Right atrium auricular region (tissue), 2 donors: ENCODE measurements around the gene JAKMIP2. TPM values are rescaled to one million over a fixed set of nuclear protein-coding genes. Genes with fewer than 3 reads are reported as not detected.

Experiments
- DNase-seq: peaks from one replicate; pipeline ENCODE4 v3.0.0-alpha.2; 2019; ENCODE audit warnings: low spot score
- H3K27ac ChIP-seq, 2 donors: fragments of 200-600 bp; sonication (generic); 1 replicate in 1 of 2; 2 replicates in 1 of 2; pipeline ENCODE4 v1.5.1; 2016 to 2019
- H3K27me3 ChIP-seq, 2 donors: fragments of 200-600 bp; sonication (generic); one replicate each; pipeline versions ENCODE4 v1.5.1 to v1.6.0; 2017 to 2019
- H3K36me3 ChIP-seq: fragments of 200-600 bp; sonication (generic); one replicate; pipeline ENCODE4 v1.5.1; 2016
- H3K4me1 ChIP-seq, 2 donors: fragments of 200-600 bp; sonication (generic); one replicate each; pipeline versions ENCODE4 v1.5.1 to v1.6.0; 2017 to 2019
- H3K4me3 ChIP-seq, 2 donors: fragments of 200-600 bp; sonication (generic); 1 replicate in 1 of 2; 2 replicates in 1 of 2; pipeline ENCODE4 v1.5.1; 2017 to 2019; ENCODE audit warnings: mild to moderate bottlenecking in 1 of 2, moderate library complexity in 1 of 2
- H3K9me3 ChIP-seq, 2 donors: fragments of 200-600 bp; sonication (generic); one replicate each; pipeline ENCODE4 v1.5.1; 2019
- total RNA-seq, 2 donors: library from RNA; depleted of rRNA; stranded (reverse); fragments of >200 nt; gene quantifications; one replicate each; pipeline ENCODE4 v1.1.0, GENCODE V29; 2016
- TF ChIP-seq, protein P1 (sequence below), 2 donors: fragments of 200-600 bp; sonication (generic); IDR thresholded peaks; one replicate each; pipeline ENCODE4 v1.5.1; 2019; ENCODE audit warnings: antibody characterized with exemption in 2 of 2

The JAKMIP2 gene
- total RNA-seq, 2 donors from 2014 or later = 0.16 to 0.33 TPM

DNA sequence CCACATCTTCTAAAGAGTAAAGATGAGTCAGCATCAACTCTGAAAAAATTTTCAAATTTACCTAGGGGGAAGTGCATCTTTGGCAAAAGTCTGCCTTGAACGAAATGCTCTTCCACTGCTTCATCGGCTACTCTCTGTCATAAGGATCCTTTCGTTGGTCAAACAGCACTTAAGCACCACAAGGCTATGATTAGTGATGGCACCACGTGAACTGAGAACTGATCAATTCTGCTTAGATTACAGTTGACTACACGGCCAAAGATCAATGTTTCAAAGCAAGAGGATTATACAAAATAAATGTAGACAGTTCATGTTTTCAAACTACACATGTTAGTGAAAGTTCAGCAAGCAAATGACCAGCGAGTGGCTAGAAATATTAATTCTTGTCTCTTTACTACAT is 9.4 kb downstream of the JAKMIP2 start:
- no peak for DNase-seq
- Histone ChIP-seq H3K27me3 (no peaks in the 10 kb centered on the region), H3K9me3 (no peaks in the 10 kb centered on the region), H3K36me3 (no peaks in the 10 kb centered on the region), H3K27ac (no peak overlapping the region), H3K4me1 (no peaks in the 10 kb centered on the region), H3K4me3 (no peak overlapping the region)
- TF ChIP-seq, protein P1, sequence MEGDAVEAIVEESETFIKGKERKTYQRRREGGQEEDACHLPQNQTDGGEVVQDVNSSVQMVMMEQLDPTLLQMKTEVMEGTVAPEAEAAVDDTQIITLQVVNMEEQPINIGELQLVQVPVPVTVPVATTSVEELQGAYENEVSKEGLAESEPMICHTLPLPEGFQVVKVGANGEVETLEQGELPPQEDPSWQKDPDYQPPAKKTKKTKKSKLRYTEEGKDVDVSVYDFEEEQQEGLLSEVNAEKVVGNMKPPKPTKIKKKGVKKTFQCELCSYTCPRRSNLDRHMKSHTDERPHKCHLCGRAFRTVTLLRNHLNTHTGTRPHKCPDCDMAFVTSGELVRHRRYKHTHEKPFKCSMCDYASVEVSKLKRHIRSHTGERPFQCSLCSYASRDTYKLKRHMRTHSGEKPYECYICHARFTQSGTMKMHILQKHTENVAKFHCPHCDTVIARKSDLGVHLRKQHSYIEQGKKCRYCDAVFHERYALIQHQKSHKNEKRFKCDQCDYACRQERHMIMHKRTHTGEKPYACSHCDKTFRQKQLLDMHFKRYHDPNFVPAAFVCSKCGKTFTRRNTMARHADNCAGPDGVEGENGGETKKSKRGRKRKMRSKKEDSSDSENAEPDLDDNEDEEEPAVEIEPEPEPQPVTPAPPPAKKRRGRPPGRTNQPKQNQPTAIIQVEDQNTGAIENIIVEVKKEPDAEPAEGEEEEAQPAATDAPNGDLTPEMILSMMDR (IDR thresholded peaks at IDR 0.05) = no peak

DNA sequence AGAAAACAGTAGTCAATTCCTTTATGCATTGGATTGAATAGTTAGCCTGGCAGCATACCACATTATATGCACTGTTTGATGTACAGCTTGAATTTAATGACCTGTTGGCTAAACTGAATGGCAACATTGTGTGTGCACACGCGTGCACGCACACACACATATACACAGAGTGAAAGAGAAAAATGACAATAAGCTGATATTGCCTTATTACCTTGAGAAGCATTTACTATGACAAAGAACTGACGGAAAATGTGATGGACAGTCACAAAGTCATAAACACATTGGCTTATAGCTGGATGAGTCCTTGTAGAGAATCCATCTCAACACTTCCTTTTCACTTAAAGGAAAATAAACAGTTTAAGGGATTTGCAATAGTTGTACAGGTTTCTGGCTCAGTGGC is 15.5 kb downstream of the JAKMIP2 start:
- H3K27ac ChIP-seq = no peak overlapping the region
- no peaks in the 10 kb centered on the region for H3K27me3 ChIP-seq
- H3K4me3 ChIP-seq = no peak overlapping the region
- no peak for DNase-seq
- no peaks in the 10 kb centered on the region for H3K9me3 ChIP-seq
- no peaks in the 10 kb centered on the region for H3K4me1 ChIP-seq
- H3K36me3 ChIP-seq = no peaks in the 10 kb centered on the region
- TF ChIP-seq, protein P1 (IDR thresholded peaks at IDR 0.05) = no peak

DNA sequence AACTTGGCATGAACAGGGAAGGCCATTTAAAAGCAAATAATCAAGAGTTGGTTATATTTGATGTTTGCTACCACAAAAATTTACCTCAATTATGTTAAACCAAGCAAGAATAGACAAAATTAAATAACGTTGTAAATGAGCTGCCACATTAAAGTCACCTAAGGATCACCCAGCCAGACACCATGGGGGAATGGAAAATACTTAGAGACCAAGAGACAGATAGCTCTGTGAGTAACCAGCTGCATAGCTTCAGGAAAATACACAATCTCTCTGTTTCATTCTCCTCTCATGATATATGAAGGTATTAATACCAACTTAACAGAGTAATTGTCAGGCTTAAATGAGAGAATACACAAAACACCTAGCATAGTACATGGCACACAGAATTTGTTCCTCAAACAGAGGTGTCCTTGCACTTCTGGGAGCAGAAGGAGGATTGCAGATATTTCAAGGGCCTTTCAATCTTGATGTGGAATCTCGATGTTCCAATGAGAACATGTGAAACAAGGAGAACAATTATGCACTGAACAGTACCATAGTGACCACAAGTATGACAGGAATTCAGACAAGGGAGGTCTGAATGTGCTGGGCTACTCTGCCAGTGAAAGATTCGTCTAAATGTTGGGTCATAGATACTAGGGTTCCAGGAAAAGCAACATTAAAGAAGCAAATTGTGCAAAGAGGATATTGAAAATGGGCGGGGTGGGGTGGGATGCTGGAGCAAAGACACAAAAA is 18.6 kb downstream of the JAKMIP2 start:
- Histone ChIP-seq H3K27ac (no peak overlapping the region), H3K4me3 (no peak overlapping the region), H3K4me1 (no peaks in the 10 kb centered on the region), H3K9me3 (no peaks in the 10 kb centered on the region), H3K36me3 (no peaks in the 10 kb centered on the region), H3K27me3 (no peaks in the 10 kb centered on the region)
- no peak for DNase-seq
- TF ChIP-seq, protein P1 (IDR thresholded peaks at IDR 0.05) = no peak

DNA sequence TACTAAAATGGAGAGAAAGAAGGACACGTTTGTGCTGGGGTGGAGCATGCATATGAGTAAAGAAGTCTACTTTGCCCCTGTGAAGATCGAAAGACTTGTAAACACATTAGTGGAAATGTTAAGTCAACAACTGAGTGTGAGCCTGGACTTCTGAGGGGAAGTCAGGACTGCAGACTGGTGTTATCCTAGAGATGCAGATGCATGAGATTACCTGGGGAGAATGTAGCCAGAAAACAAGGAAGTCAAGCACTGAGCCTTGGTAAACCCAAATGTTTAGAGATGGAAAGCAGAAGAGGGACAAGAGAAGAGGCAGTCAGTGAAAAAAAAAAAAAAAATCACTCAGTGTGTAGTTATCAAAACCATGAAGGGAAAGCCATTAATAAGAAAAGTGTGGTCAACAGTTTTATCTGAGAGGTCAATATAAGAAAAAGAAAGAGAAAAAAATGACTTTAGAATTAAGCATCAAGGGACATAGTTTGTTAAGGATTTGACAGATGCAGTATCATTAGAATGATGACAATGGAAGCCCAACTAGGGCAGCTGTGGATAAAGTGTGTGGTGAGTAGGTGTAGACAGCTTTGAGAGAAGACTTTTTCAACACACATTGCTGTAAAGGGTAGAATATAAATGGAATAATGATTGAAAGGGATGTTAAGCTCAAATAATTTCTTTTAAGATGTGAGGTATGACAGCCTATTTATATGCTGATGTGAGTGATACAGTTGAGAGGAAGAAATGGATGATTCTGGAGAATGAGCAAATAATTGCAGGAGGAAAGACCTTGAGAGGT is 22.2 kb downstream of the JAKMIP2 start:
- Histone ChIP-seq H3K27ac (no peak overlapping the region), H3K9me3 (no peaks in the 10 kb centered on the region), H3K27me3 (no peaks in the 10 kb centered on the region), H3K4me1 (no peaks in the 10 kb centered on the region), H3K36me3 (no peaks in the 10 kb centered on the region), H3K4me3 (no peak overlapping the region)
- TF ChIP-seq, protein P1 (IDR thresholded peaks at IDR 0.05) = no peak
- no peak for DNase-seq

DNA sequence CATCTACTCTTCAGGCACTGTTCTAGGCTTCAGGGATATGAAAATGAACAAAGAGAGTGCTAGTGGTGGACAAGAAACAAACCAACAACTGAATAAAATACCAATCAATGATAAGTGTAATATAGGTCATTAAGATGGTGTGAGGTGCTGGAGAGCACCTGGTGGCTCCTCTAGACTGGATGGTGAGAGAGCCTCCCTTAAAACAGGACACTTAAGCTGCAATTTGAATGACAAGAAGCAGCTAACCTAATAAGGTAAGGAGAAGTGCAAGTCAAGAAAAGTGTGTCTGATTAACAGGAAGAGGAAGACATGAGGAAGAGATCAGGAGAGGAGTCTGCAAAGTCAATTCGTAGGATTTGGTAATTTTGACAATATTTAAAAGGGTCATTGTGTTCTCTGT is 23.1 kb downstream of the JAKMIP2 start:
- TF ChIP-seq, protein P1 (IDR thresholded peaks at IDR 0.05) = no peak
- DNase-seq = no peak

More for the DNA sequence above, 23.1 kb downstream of the JAKMIP2 start:
- H3K9me3 ChIP-seq = no peaks in the 10 kb centered on the region
- no peaks in the 10 kb centered on the region for H3K27me3 ChIP-seq
- H3K4me1 ChIP-seq = no peaks in the 10 kb centered on the region
- H3K4me3 ChIP-seq = no peak overlapping the region
- no peaks in the 10 kb centered on the region for H3K36me3 ChIP-seq
- no peak overlapping the region for H3K27ac ChIP-seq
